Tibial artery (tissue), 4 donors: Measurements from ENCODE around the gene KAT2B.
A peak's percentile ranks its signal among the peaks of the same experiment; 100 is the strongest.

ENCODE experiments used
- DNase-seq, 2 donors: peaks; one replicate each; pipeline ENCODE4 v3.0.0-alpha.2; 2019
- H3K27ac ChIP-seq, 2 donors: fragments of 200-600 bp; sonication (generic) in 1 of 2; 1 replicate in 1 of 2; 2 replicates in 1 of 2; pipeline ENCODE4 v1.5.1; 2018 to 2019; ENCODE audit warnings: mild to moderate bottlenecking in 1 of 2
- H3K27me3 ChIP-seq, 2 donors: fragments of 200-600 bp; sonication (generic) in 1 of 2; one replicate each; pipeline versions ENCODE4 v1.5.1 to v1.6.0; 2016 to 2019
- H3K36me3 ChIP-seq, 3 donors: fragments of 200-600 bp; sonication (generic) in 2 of 3; one replicate each; pipeline ENCODE4 v1.5.1; 2016 to 2019; ENCODE audit warnings: mild to moderate bottlenecking in 2 of 3
- H3K4me1 ChIP-seq, 4 donors: fragments of 200-600 bp; sonication (generic) in 2 of 4; 1 replicate in 3 of 4; 2 replicates in 1 of 4; pipeline ENCODE4 v1.5.1; 2016 to 2019
- H3K4me3 ChIP-seq, 2 donors: fragments of 200-600 bp; sonication (generic) in 1 of 2; 1 replicate in 1 of 2; 2 replicates in 1 of 2; pipeline ENCODE4 v1.5.1; 2018 to 2019; ENCODE audit warnings: mild to moderate bottlenecking in 2 of 2
- H3K9me3 ChIP-seq, 3 donors: fragments of 200-600 bp; sonication (generic) in 1 of 3; one replicate each; pipeline ENCODE4 v1.5.1; 2016 to 2019
- intact Hi-C: fragments of 100-400 bp; cut with DNase I; formaldehyde crosslinking; loops from one replicate; pipeline ENCODE4 v1.15.0; 2023; ENCODE audit warnings: low total_unique reads
- TF ChIP-seq, protein P1 (sequence below), 2 experiments: fragments of 200-600 bp in 1 of 2; fragments of 450-650 bp in 1 of 2; IDR thresholded peaks; one replicate each; pipeline ENCODE4 v1.5.1; 2017 to 2019; ENCODE audit warnings: antibody characterized with exemption in 2 of 2, mild to moderate bottlenecking in 1 of 2, moderate library complexity in 1 of 2

The KAT2B gene

DNA sequence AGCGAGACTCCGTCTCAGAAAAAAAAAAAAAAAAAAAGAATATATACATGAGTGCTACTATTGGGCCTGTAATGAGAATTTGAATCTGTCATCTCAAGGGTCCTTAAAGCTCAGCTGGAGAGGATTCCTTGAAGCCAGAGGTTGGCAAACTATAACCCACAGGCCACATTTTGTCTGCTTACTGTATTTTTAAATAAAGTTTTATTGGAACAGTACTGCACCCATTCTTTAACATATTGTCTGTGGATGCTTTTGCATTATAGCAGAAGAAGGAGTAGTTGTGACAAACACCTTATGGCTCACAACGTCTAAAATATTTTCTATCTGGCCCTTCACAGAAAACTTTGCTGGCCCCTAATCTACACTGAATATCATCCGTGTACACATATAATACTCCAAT lies 85.0 kb downstream of the KAT2B start:
- Histone ChIP-seq H3K27ac (no peak overlapping the region), H3K9me3 (no peaks in the 10 kb centered on the region), H3K36me3 (peaks cover 42 to 63% (median 48%) of the 10 kb centered on the region in 3 donors), H3K4me3 (no peak overlapping the region), H3K27me3 (no peaks in the 10 kb centered on the region), H3K4me1 (no peaks in the 10 kb centered on the region)
- DNase-seq: no peak
- TF ChIP-seq, protein P1, sequence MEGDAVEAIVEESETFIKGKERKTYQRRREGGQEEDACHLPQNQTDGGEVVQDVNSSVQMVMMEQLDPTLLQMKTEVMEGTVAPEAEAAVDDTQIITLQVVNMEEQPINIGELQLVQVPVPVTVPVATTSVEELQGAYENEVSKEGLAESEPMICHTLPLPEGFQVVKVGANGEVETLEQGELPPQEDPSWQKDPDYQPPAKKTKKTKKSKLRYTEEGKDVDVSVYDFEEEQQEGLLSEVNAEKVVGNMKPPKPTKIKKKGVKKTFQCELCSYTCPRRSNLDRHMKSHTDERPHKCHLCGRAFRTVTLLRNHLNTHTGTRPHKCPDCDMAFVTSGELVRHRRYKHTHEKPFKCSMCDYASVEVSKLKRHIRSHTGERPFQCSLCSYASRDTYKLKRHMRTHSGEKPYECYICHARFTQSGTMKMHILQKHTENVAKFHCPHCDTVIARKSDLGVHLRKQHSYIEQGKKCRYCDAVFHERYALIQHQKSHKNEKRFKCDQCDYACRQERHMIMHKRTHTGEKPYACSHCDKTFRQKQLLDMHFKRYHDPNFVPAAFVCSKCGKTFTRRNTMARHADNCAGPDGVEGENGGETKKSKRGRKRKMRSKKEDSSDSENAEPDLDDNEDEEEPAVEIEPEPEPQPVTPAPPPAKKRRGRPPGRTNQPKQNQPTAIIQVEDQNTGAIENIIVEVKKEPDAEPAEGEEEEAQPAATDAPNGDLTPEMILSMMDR (IDR thresholded peaks at IDR 0.05): no peak
- intact Hi-C loops: no loop called here

DNA sequence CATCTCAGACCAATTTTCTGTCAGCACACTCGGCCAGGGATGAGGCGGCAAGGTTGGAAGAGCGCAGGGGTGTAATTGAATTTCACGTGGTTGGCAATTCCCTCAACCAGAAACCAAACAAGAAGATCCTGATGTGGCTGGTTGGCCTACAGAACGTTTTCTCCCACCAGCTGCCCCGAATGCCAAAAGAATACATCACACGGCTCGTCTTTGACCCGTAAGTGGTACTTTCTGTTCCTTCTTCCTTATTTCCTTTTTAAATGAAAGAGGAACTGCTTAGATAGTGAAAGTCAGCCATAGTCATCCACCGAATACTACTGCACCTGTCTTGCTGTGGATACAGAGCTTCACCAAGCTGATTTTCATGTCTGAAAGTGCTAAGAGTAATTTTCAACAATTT lies 85.7 kb downstream of the KAT2B start:
- H3K36me3 ChIP-seq: peaks cover 40 to 60% (median 48%) of the 10 kb centered on the region in 3 donors
- intact Hi-C loops: no loop called here
- peak; percentile 22 to 65 for DNase-seq
- H3K27me3 ChIP-seq: no peaks in the 10 kb centered on the region
- no peaks in the 10 kb centered on the region for H3K9me3 ChIP-seq
- no peak overlapping the region for H3K4me3 ChIP-seq
- TF ChIP-seq, protein P1 (IDR thresholded peaks at IDR 0.05): no peak
- no peaks in the 10 kb centered on the region for H3K4me1 ChIP-seq
- no peak overlapping the region for H3K27ac ChIP-seq

DNA sequence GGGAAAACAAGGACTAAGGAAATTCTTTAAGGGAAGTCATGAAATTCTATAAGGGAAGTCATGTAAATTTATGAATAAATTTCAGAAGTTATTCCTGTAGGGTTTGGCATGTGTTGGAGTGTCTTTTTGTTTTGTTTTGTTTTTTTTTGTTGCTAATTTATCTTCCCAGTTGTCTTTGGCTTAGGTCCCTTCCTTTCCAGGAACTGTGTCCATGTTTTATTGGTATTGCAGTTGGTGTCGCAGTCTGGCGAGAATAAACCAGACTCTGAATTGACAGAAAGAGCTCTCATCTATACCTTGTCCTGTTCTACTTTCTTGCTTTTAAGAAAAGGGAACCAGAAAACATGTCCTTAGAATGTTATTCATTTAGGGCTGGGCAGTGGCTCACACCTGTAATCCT lies 88.1 kb downstream of the KAT2B start:
- H3K4me3 ChIP-seq: no peak overlapping the region
- no peaks in the 10 kb centered on the region for H3K9me3 ChIP-seq
- intact Hi-C loops: no loop called here
- no peaks in the 10 kb centered on the region for H3K27me3 ChIP-seq
- H3K36me3 ChIP-seq: peaks cover 32 to 52% (median 36%) of the 10 kb centered on the region in 3 donors
- no peaks in the 10 kb centered on the region for H3K4me1 ChIP-seq
- H3K27ac ChIP-seq: no peak overlapping the region
- TF ChIP-seq, protein P1 (IDR thresholded peaks at IDR 0.05): no peak
- DNase-seq: no peak

DNA sequence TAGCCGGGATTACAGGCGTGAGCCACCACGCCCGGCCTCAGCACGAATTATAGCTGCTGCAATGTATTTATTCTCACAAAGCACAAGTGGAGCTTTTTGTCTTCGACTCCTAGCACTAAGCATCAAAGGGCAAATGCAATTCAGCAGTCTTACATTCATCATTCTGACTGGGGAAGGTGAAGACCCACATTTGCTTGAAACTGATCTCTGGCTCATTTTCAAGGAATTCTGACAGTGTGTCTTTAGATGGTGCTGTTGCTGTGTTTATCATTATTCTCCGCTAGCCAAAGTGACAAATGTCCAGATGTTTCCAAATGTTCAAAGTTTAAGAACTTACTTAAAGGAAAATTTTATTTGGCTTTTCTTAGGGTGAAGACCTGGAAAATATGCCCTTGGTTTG lies 89.9 kb downstream of the KAT2B start:
- H3K36me3 ChIP-seq: peaks cover 21 to 39% (median 23%) of the 10 kb centered on the region in 3 donors
- TF ChIP-seq, protein P1 (IDR thresholded peaks at IDR 0.05): no peak
- no peaks in the 10 kb centered on the region for H3K27me3 ChIP-seq
- H3K9me3 ChIP-seq: no peaks in the 10 kb centered on the region
- DNase-seq: no peak
- intact Hi-C loops: no loop called here
- no peaks in the 10 kb centered on the region for H3K4me1 ChIP-seq
- no peak overlapping the region for H3K4me3 ChIP-seq
- H3K27ac ChIP-seq: no peak overlapping the region

DNA sequence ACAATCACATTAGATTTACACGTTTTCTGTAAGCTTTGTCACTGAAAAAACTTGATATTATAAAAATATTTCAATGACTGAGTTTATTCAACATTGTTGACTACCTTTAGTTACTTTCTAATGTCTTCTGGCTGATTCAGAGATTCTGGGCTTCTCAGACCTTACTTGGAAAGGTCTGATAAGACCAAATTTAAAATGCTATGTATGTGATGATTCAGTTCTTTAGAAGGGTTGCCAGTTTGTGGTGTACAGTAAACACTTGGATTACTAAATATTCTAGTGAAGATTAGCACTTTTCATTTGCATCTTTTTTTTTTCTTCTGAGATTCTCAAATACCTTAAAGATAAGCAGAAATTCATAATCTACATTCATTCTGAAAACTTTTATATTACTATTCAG lies 96.0 kb downstream of the KAT2B start:
- peaks cover 0 to 28% (median 24%) of the 10 kb centered on the region in 3 donors for H3K36me3 ChIP-seq
- no peaks in the 10 kb centered on the region for H3K9me3 ChIP-seq
- H3K27me3 ChIP-seq: no peaks in the 10 kb centered on the region
- intact Hi-C loops: no loop called here
- TF ChIP-seq, protein P1 (IDR thresholded peaks at IDR 0.05): no peak
- no peak overlapping the region for H3K27ac ChIP-seq
- no peak for DNase-seq
- no peak overlapping the region for H3K4me3 ChIP-seq
- H3K4me1 ChIP-seq: no peaks in the 10 kb centered on the region

DNA sequence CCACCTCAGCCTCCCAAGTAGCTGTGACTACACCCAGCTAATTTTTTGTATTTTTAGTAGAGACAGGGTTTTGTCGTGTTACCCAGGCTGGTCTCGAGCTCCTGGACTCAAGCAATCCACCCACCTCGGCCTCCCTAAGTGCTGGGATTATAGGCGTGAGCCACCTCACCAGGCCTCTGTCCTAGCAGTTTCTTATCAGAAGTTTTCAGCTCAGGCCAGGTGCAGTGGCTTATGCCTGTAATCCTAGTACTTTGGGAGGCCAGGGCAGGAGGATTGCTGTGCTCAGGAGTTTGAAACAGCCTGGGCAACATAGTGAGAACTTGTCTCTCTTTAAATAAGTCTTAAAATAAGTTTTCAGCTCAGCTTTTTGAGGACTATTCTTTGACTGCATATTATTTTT lies 97.4 kb downstream of the KAT2B start:
- Histone ChIP-seq H3K27me3 (no peaks in the 10 kb centered on the region), H3K27ac (no peak overlapping the region), H3K36me3 (peaks cover 7 to 24% (median 19%) of the 10 kb centered on the region in 3 donors), H3K4me1 (no peaks in the 10 kb centered on the region), H3K4me3 (no peak overlapping the region), H3K9me3 (no peaks in the 10 kb centered on the region)
- TF ChIP-seq, protein P1 (IDR thresholded peaks at IDR 0.05): no peak
- no peak for DNase-seq
- intact Hi-C loops: no loop called here
